Posterior cingulate gyrus (tissue), 11 donors: ENCODE measurements around the gene VWA7.
"Not testable (repeated sequence)": the region's sequence is repeated elsewhere in the genome, so short reads cannot be mapped to it uniquely, and the experiment has no call there.

ENCODE experiments used
- DNase-seq, 10 donors: peaks; one replicate each; pipeline versions ENCODE4 v3.0.0 to v3.0.0-alpha.2; 2020 to 2021; ENCODE audit warnings: mixed read lengths in 3 of 10
- intact Hi-C: fragments of 100-400 bp; cut with DNase I; formaldehyde crosslinking; loops from one replicate; pipeline ENCODE4 v1.15.1; 2023

Gene VWA7

GRCh38 chr6:31801031-31801927 is 24.2 kb upstream of the VWA7 start:
- intact Hi-C loops, DNase-seq: not testable (repeated sequence)

- DNase-seq: peak in 2 of 10 donors; percentile 8 to 49
- intact Hi-C loops: loop anchor here (5.0 to 10.0 kb wide), 4 partner anchors 33 to 255 kb away; partner anchors contain the start of genes ABHD16A, ATP6V1G2, CLIC1 and DDX39B
Observed at GRCh38 chr6:31799781-31800180, 22.7 kb upstream of the VWA7 start.

- DNase-seq: peak in 2 of 10 donors; percentile 6 to 15
- intact Hi-C loops: loop anchor here (5.0 to 10.0 kb wide), 4 partner anchors 35 to 253 kb away; partner anchors contain the start of genes ABHD16A, ATP6V1G2, CLIC1 and DDX39B
Observed at GRCh38 chr6:31797588-31797987, 20.5 kb upstream of the VWA7 start.

GRCh38 chr6:31796993-31797385 is 19.9 kb upstream of the VWA7 start:
- intact Hi-C loops: loop anchor here (5.0 to 10.0 kb wide), 4 partner anchors 35 to 252 kb away; partner anchors contain the start of genes ABHD16A, ATP6V1G2, CLIC1 and DDX39B
- DNase-seq: peak in 1 of 10 donors; percentile 3

GRCh38 chr6:31795616-31796298 is 18.6 kb upstream of the VWA7 start, which contains the start of gene VARS1:
VARS1 (minus strand) TSS chr6:31795752; CDS start chr6:31795217, 535 bp downstream.
- intact Hi-C loops: loop anchor here (5.0 to 10.0 kb wide), 4 partner anchors 37 to 251 kb away; partner anchors contain the start of genes ABHD16A, ATP6V1G2, CLIC1 and DDX39B
- peak; percentile 77 to 98 (median 87) for DNase-seq

GRCh38 chr6:31794866-31795615 is 17.9 kb upstream of the VWA7 start:
- intact Hi-C loops: loop anchor here (5.0 to 10.0 kb wide), 4 partner anchors 37 to 250 kb away; partner anchors contain the start of genes ABHD16A, ATP6V1G2, CLIC1 and DDX39B
- peak in 2 of 10 donors; percentile 64 to 74 for DNase-seq

GRCh38 chr6:31794294-31794865 is 17.3 kb upstream of the VWA7 start:
- intact Hi-C loops: loop anchor here (10.0 kb wide), 3 partner anchors 60 to 250 kb away; partner anchors contain the start of genes ABHD16A, ATP6V1G2, CLIC1 and DDX39B
- peak in 1 of 10 donors; percentile 1 for DNase-seq

GRCh38 chr6:31793927-31794245 is 16.8 kb upstream of the VWA7 start:
- DNase-seq: peak in 2 of 10 donors; percentile 55 to 60
- intact Hi-C loops: loop anchor here (10.0 kb wide), 3 partner anchors 59 to 249 kb away; partner anchors contain the start of genes ABHD16A, ATP6V1G2, CLIC1 and DDX39B

- DNase-seq: peak in 2 of 10 donors; percentile 65 to 67
- intact Hi-C loops: loop anchor here (10.0 kb wide), 3 partner anchors 58 to 248 kb away; partner anchors contain the start of genes ABHD16A, ATP6V1G2, CLIC1 and DDX39B
Observed at GRCh38 chr6:31792761-31793171, 15.6 kb upstream of the VWA7 start.

- DNase-seq: no peak
- intact Hi-C loops: loop anchor here (10.0 kb wide), 3 partner anchors 57 to 247 kb away; partner anchors contain the start of genes ABHD16A, ATP6V1G2, CLIC1 and DDX39B
Observed at GRCh38 chr6:31792090-31792374, 14.9 kb upstream of the VWA7 start.

- intact Hi-C loops: loop anchor here (10.0 kb wide), 3 partner anchors 57 to 247 kb away; partner anchors contain the start of genes ABHD16A, ATP6V1G2, CLIC1 and DDX39B
- peak in 8 of 10 donors; percentile 23 to 90 (median 54) for DNase-seq
Observed at GRCh38 chr6:31791324-31792089, 14.4 kb upstream of the VWA7 start.

- intact Hi-C loops: no loop called here
- DNase-seq: peak in 2 of 10 donors; percentile 40 to 55
Observed at GRCh38 chr6:31785475-31785874, 8.3 kb upstream of the VWA7 start.

- intact Hi-C loops: no loop called here
- peak in 2 of 10 donors; percentile 59 to 78 for DNase-seq
Observed at GRCh38 chr6:31784098-31784925, 7.2 kb upstream of the VWA7 start.

GRCh38 chr6:31782126-31782855 is 5.2 kb upstream of the VWA7 start:
- intact Hi-C loops: no loop called here

GRCh38 chr6:31781244-31782125 is 4.4 kb upstream of the VWA7 start:
- DNase-seq: peak in 2 of 10 donors; percentile 57 to 64
- intact Hi-C loops: no loop called here

More at GRCh38 chr6:31782126-31782855, 5.2 kb upstream of the VWA7 start:
- peak in 3 of 10 donors; percentile 55 to 73 (median 55) for DNase-seq
